GM18499 (cell line): ENCODE results near the gene TSPAN9.

Experiments
- ATAC-seq: cut with Tn5 transposase; IDR thresholded peaks from one replicate; pipeline ENCODE4 v1.9.1; 2021; ENCODE audit warnings: moderate number of reproducible peaks; ENCODE audit not compliant: insufficient read depth, unreplicated experiment

The TSPAN9 gene

DNA sequence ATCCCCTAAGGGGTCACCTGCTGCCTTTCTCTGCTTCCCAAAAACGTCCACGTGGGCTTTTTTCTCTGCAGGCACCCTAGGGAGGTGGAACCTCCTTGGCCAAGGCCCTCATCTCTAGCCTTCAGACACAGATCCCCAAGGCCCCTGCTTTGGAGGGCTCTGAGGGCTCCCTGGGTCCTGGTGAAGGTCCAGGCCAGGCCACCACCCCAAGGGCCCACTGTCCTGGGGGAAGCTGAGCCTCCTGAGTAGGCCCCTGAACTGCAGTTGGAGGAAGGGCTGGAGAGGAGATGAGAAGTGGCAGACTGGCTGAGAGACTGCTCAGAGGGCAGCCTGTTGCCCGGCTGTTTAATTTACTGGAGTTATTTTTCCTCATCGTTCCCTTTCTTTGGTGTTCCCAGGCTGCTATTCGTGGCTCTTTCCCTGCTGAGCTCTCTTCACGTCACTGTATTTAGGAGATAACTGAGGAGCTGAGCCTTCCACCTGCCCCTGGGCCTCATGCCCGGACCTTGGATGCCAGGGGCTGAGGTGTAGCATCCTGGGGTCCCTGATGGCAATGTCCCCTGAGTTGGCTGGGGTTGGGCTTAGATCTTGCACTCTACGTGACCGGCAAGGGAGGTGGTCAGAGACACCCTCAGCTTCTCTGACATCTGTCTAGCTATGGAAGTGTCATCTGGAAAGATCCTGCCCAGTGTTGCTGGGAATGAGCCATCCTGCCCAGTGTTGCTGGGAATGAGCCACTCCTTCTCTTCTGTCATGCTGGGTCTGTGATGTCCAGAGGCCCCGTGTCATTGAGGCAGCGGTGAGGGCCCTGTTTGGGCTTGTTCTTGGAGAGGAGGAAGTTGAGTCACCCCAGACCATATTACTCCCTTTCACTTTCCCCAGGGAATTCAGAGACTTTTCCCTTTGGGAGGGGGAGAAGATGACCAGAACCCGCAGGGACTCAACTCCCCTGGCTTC, 139.8 kb downstream of the TSPAN9 start:
- ATAC-seq = no peak

DNA sequence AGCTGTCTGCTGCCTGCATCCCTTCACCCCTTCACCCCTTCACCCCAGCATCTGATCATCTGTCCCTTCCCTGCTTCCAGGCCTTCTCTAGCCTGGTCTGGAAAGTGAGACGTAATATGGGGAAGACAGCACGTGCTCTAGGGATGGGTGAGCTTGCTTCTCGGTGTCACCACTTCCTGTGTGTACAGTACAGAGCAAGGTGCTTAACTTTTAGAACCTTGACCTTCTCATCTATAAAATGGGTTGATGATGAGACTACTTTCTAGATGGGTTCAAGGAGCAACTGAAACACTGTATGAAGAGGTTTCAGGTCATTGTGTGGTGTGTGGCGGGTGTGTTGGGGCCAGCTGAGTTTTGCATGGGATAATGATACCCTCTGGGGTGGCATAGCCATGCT, 140.5 kb downstream of the TSPAN9 start:
- ATAC-seq = no peak

DNA sequence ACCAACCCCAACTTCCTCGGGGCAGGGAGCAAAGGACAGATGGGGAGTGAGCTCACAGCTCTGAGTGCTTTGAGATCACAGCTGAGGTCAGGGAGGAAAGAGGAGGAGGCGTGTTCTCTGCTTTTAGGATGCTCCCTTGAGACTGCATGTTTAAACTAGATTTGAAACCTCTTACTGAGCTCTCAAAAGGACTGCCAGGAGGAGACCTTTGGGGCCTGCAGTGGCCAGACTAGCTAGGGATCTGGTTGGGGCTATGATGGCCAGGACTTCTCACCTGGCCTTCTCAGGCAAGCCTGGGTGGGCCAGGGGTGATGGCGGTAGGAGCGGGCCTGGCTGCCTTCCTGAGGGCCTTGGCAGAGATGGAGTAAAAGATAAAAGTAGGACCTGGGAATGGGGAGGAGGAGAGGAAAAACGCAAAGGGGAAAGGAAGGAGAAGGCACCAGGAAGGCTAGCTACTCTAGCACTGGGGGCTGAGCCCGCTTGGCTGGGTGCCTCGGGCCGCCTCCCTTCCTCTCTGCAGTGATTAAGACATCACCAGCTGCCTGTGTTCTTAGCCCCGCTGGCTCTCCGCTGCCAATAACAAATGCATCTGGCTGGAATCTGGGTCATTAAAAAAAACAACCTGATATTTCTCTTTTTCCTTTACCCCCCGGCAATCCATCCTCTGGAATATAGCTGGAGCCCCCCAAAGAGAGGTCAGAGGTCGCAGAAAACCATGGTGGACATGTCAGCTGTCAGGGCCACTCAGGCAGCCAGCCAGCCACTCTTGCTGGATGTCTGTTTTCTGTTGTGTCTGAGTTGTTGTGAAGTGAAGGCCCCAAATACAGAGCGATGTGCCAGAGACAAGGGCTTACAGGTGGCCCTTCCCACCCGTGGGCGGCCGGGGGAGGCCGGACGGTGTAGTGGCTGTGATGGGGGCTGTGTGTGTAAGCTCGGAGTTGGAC, 141.3 kb downstream of the TSPAN9 start:
- no peak for ATAC-seq

DNA sequence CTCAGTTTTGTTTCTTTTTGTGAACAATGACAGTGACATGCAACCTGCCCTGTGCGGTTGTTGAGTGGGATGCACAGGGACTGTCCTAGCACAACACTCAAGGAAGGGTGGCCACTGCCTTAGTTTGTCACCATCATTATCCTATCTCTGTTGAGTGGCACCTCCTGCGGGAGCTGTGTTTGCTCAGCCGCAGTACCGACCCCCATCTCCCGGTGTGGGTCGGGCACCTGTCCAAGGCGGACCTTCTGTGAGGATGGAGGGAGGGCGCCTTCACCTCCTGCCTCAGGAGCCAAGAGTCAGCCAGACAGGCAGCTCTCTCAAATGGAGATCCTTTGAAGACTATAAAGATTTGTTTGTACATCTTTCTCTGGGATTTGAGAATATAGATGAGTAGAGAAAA, 142.1 kb downstream of the TSPAN9 start:
- no peak for ATAC-seq

DNA sequence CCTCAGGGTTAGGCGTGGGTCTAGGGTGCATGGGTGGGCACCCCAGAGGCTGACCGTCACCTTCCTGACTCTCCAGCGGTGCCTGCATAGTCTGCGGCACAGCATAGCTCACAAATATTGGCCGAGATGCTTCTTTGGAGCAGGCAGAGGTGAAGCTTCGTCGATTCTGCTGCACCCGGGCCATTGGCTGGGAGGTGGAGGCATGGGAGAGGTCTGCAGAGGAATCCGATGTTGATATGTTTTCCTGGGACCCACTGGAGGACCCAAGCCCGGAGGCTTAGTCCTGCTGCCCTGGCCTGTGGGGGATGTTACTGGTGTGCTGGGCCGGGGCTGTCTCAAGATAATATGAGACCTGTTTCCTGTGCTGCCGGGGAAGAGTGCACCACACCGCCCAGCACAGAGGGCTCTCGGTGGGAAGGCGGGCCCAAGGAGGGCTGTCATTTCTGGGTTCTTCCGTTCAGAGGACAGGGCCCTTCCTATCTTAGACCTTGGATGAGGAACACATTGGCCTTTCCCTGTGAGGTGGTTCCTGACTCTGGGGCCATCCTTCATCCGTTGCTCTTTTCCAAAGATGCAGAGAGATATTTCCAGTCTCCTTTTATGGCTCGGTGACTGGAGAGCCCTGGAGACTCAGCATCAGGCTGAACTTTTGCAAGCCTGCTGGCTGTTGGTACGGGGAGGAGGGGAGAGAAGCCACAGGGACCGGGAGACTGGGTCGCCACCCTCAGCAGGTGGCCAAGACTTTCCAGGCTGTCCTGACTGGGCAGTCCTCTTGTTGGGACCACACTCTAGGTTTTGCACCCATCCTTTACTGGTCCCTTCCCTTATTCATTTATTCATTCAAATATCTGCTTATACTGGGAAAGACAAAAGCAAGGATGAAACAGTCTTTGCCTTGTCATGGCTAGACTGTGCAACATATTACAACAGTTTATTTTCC, 143.5 kb downstream of the TSPAN9 start:
- no peak for ATAC-seq

DNA sequence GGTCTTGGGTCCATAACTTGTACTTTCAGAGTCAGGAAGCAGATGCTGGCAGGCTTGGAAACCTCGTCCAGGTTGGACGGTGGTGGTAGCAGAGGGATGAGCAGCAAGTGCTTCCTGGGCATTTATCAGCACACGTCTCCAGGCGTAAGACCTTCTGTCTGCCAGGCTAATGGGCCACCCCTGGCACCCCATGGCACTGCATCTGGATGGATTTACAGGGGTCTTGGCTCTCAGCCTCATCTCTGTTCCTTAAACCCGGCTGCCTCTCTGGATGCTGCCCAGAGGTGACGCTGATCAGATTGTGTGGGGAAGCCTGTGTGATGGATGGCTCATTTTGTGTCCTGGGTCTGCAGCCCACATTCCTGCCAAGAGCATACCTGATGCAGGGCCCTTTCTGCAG, 145.1 kb downstream of the TSPAN9 start:
- no peak for ATAC-seq

DNA sequence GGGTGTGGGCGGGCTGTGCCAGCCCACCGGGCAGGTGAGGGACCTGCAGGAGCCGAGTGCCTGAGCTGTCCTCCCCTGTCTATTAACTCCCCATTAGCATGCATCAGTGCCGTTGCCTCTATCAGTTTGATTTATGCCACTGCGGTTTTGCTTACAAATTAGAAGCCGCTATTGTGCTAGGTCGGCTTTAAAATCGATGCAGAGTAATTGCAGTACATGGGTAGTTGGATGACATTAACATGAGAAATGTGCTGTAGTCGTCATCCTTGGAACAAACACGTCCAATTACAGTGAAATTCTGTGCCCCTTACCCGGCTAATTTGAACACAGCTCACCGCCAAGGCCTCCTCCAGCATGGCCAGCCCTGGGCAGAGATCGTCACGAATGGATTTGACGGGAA, 145.8 kb downstream of the TSPAN9 start:
- ATAC-seq = no peak

DNA sequence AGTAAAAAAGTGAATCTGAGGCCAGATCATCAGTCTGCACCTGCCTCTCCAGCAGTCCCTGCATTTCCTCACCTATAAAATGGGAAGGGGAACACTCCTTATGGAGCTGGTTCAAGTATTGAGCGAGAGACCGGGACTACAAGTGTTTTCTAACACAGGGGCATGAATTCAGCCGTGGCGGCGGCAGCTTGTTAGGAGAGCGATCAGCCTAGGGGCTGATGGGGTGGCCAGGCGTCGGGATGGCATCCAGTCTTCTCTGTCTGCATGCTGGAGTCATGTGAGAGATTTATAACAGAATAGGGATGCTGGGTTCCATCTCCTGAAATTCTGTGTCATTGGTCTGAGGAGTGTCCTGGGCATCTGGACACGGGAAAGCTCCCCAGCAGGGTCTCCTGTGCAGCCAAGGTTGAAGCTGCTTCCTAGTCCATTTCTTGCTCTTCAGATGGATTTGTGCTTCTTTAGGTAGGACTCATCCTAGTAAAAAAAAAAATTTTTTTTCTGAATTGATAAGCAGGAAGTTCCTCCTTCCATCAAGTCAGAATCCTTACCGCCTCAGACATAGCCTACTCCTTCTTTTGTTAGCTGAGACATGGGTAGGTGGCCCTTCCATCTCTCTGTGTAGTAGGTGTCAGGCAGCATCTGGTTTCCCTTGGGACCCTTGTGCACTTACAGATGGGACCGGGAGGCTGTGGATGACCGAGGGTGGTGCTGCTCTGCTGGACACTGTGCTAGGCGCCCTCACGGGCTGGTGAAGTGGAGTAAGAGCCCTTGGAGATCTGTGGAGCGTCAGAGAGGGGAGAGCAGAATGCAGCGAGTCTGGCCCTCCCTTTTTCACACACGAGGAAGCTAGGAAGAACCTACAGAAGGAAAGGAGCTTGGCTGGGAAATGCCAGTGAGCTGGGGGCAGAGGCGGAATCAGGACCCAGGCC, 146.7 kb downstream of the TSPAN9 start:
- no peak for ATAC-seq

DNA sequence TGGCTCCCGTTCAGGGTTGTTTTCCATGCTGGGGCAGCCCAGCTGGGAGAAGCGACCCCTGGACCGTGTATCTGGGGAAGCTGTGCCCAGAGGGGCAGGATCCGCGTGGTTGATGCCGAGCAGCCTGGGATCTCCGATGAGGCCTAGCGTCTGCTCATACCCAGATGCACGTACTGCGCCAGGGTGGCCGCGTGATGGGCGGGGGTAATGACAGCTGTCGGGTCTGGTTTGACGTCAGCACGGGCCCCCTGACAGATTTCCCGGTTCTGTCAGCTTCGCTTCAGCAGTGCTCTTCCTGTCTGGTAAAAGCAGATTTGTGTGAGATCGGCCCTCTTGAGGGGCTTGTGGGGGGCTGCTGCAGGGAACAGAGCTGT, 147.3 kb downstream of the TSPAN9 start:
- ATAC-seq = no peak

DNA sequence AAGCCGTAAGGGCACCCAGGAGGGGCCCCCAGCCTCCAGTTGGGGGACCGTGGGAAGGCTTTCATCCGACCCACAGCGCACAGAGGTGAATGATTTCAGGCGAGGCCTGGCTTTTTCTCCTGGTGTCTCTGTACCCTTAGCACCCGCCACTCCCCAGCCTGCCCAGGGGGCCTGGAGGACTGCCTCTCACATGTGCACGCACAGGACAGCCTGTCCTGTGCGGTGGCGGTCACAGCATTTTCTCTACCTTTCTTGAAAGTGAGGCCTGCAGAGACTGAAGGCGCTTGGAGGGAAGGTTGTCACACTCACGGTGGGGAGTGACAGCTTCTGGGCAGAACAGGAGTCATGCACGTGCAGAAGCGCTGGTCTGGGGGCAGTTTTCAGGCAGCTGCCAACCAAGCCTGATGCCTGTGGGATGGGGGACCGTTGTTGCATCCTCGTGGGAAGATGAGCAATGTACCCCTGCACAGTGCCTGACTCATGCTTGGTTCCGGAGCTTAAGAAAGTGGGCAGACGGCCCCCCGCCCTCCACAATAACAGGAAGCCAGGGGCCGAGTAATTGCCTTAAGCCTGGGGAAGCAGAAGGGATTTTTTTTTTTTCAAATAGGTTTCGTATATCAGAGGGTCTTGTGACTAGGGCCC, 148.1 kb downstream of the TSPAN9 start:
- ATAC-seq = no peak

DNA sequence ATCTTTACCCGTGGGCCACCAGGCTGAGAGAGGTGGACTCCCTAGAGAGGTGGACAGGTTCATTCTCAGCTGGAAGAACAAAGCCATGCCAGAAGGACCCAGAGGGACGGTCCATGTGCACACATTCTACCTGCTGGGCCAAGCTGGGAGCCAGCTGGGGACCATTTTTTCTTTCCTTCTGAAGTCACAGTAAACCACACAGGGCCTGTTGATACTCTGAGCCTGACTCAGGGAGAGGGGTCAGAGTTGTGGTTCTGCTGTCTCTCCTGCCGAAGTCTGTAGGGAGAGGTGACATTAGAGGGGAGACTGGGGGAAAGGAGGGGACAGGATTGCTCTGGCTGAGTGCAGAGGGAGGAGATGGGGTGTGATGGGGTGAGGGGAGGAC, 148.6 kb downstream of the TSPAN9 start:
- ATAC-seq = no peak

DNA sequence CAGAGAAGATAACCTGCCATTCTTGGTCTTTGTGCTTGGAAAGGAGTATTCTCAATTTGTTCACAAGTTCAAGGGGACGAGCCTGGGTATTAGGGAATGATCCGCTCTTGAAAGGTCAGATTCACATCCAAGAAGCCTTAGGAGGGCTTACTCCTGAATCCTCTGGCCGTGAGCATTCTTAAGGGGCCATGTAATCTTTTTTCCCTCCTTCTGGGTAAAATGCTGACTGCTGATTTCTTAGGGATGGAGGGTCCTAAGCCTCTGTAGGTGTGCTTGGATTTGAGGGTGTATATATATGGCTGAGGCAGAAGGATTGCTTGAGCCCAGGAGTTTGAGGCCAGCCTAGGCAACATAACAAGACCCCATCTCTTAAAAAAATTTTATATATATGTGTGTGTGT, 149.1 kb downstream of the TSPAN9 start:
- ATAC-seq = no peak

DNA sequence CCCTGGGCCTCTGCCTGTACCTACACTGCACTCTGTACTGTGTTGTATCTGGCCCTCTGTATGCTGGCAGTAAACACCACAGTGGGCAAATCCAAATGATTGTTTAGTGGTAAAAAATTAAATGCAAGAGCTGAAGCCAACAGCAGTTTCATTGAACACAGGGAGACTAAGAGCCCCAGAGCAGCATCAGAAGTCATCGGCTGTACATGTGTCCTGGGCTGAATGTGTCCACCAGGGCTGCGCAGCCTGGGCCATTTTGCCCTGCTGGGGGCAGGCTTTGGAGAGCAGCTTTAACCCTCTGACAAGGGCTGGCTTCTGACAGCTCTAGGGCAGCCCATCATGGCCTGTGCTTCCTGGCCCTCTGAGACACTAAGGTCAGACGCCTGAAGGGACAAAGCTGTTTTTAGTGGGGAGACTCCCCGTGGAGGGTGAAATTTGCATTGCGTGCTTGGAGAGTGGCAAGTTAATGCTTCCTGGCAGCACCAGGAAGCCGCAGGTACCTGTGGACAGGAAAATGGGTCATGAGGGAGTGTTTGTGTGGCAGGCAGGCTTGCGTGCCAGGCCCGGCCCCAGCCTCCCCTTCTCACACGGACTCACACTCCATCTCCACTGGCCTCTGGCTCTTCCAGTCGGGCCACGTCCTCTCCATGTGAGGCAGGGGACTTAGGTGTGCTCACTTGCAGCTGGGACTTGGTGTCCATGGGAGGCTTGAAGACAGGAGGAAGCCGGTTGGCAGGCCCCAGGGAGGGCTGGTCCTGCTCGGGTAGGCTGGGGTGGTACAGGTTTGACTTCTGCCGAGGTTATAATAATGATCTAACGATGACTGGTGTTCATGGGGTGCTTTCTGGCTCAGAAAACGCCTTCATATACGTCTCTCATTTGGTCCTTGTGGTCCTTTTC, 150.1 kb downstream of the TSPAN9 start:
- no peak for ATAC-seq

DNA sequence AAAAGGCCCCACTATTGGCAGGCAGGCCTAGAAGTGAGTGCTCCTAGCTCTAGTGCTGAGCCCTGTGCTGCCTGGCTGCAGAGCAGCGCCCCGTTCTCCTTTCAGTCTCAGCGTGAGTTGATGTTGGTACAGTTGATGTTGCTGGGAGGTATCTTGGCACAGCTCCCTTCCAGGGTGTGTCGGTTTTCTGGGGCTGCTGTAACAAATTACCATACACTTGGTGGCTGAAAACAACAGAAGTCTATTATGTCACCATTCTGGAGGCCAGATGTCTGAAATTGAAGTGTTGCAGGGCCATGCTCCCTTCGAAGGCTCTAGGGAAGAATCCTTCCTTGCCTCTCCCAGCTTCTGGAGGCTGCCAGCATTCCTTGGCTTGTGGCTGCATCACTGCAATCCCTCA, 151.4 kb downstream of the TSPAN9 start:
- ATAC-seq = no peak

DNA sequence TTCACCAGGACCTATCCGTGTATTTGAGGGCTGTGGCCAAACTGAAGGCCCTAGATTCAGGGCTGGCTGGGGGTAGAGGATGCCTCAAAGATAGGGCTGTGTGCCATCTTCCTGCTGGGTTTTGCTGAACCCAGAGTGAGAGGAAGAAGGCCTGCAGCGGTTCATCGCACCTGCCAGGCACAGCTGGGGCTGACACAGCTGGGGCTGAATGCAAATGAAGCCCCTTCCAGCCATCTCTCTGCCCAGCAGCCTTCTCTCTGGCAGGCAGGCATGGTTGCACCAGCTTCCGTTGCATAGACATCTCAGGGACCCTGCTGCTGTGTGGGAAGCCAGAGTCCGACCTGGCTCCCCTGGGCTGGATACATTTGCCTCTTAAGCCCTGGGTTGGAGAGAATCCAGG, 152.4 kb downstream of the TSPAN9 start:
- no peak for ATAC-seq

DNA sequence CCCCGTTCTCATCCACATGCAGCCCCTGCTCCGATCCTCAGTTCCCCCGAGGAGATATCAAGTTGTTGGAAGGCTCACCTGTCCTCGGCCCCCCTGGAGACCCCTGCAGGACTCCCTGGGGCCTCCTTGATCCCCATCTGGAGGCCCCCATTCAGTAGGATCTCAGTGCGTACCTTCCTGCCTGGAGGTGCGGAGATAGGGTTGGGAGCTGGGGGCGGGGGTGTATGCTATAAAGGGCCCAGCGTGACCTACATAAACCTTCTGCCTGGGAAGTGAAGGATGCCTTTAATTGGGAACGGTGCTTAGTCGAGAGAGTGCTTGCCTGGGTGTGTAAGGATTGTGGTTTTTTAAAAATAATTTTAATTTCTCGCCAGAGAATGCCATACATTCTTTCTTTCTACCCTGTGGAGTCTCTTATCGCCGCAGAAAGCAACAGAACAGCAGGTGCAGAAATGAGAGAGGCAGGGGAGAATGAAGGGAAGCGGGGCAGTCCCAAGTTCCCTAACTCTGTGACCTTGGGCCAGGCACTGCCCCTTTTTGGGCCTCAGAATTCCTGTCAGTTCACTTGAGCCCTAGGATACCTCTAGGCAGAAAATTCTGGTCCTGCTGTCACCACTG, 153.7 kb downstream of the TSPAN9 start:
- ATAC-seq = no peak

DNA sequence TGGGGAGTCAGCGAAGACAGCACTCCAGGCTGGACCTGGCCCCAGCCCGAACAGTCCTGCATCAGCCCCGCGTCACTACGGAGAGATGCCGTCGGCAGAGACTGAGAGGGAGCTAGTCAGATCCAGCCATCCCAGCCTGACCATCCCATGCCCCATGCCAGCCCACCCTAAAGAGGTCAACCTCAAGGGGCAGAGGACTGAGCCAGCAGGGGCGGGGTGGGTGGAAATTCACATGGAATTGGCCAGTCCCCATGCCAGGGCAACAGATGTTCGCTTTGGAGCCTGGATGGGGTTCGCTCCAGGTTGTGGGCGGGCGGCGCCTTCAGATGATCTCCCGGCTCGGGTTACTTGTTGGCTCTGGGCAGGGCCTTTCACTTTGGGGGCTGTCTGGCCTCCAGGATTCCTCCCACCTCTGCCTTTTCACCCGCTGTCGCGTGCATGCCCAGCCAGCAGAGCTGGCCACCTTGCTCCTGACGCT, 154.3 kb downstream of the TSPAN9 start:
- ATAC-seq = no peak
